GM18861 (cell line): ENCODE results near the gene WDR49.
"Not testable (repeated sequence)": the region's sequence is repeated elsewhere in the genome, so short reads cannot be mapped to it uniquely, and the experiment has no call there.

Source experiments
- ATAC-seq: cut with Tn5 transposase; IDR thresholded peaks from one replicate; pipeline ENCODE4 v1.9.1; 2021; ENCODE audit not compliant: unreplicated experiment

The WDR49 gene

DNA sequence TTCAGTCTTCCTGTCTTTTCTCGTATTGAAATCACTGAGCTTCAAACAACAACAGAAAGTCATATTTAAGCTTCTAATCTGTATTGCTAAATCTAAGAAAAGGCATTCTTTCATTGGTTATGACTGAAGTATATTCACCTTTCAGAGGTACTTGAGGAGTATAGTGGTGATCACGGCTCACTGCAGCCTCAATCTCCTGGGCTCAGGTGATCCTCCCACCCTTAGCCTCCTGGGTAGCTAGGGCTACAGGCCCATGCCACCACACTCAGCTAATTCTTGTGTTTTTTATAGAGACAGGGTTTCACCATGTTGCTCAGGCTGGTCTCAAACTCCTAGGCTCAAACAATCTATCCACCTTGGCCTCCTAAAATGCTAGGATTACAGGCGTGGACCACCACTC lies 38.7 kb downstream of the WDR49 start:
- no peak for ATAC-seq

DNA sequence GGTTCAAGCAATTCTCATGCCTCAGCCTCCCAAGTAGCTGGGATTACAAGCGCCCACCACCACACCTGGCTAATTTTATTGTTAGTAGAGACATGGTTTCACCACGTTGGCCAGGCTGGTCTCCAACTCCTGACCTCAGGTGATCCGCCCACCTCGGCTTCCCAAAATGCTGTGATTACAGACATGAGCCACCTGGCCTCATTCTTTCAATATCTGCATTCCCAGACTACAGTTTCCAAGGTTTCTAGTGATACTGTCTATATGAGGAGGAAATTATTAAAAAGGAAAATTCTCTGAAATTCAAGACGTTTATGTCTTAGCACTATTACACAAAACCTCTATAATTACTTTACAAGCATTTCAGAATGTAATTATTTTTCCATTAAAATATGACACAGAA lies 39.5 kb downstream of the WDR49 start:
- not testable (repeated sequence) for ATAC-seq

DNA sequence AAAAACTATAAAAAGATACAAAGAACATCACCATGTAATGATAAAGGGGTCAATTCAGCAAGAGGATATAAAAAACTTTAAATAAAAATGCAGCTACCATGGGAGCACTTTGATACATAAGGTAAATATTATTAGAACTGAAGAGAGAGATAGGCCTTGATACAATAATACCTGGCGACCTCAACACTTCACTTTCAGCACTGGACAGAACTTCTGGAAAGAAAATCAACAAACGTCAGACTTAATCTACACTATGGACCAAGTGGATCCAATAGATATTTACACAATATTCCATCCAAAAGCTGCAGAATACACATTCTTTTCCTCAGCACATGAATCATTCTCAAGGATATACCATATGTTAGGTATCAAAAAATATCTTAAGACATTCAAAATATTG lies 42.0 kb downstream of the WDR49 start:
- ATAC-seq: no peak

DNA sequence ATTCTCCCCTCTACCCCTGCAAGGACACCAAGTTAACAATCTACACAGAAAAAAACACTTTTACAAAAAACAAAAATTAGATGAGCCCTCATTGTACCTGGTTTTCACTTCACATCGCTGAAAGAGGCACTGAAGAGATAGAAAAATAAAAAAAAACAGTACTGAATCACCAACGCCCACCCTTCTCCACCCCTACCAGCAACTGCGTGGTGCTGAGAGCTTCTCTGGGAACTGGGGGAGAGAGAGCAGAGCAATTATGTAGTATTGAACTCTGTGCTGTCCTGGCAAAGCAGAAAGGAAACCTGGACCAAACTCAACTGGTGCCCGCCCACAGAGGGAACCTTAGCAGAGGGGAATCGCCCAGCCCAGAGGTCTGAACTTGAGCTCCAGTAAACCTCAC lies 44.6 kb downstream of the WDR49 start:
- no peak for ATAC-seq

DNA sequence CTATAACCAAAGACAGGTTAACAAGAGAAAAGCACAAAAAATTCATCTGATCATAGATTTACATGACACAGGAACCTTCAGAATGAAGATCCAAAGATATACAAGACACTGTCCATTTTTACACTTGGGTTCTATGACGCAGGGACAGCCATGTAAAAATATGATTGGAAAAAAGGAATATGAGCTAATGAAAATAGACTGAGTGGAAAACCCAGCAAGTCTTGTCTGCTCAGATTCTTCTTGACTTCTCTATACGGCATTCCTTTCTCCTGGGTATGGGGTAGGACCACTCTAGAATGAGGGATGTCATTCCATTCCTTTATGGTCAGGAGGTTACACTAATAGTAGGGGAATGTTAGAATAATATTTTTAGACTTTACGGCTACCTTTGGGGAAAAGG lies 46.9 kb downstream of the WDR49 start:
- ATAC-seq: no peak

DNA sequence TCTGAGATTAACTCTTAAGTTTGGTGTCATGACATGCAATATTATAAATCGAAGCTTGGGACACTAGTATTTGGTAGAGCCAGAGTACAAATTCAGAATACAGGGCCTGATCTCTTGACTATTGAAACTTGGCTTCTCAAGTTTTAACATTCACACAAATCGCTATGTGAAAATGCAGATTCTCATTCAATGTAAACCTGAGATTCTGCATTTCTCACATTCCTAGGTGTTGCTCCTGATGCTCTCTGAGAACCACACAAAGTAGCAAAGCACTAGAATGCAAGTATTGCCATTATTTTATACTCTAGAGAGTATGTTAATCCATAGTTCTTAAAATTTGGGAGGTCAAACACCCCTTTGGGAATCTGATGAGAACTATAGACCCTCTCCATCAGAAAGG lies 47.9 kb downstream of the WDR49 start:
- ATAC-seq: no peak

DNA sequence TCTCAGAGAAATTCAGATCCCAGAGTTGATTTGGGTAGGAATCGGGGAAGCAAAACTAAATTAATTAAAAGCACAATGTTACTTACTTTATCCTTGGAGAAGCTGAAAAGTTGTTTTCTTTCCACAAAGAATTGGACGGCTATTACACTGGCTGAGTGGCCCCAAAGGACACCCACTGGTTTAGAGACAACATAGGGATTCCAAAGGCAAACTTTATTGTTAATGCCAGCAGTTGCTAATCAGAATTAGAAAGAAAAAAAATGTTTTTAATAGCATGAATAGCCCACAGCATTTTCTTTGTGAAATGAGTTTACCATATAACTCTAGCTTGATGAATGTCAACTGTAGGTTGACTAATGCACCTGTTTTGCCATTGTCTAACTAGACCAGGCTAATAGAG lies 51.7 kb downstream of the WDR49 start:
- ATAC-seq: no peak

DNA sequence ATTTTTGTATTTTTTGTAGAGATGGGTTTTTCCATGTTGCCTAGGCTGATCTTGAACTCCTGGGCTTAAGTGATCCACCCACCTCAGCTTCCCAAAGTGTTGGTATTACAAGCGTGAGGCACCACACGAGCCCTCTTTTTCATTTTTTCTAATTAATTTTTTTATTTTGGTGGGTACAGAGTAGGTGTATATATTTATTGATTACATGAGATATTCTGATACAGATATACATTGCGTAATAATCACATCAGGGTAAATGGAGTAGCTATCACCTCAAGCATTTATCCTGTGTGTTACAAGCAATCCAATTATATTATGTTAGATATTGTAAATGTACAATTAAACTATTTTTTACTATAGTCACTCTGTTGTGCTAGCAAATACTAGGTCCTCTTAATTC lies 66.1 kb downstream of the WDR49 start:
- no peak for ATAC-seq

DNA sequence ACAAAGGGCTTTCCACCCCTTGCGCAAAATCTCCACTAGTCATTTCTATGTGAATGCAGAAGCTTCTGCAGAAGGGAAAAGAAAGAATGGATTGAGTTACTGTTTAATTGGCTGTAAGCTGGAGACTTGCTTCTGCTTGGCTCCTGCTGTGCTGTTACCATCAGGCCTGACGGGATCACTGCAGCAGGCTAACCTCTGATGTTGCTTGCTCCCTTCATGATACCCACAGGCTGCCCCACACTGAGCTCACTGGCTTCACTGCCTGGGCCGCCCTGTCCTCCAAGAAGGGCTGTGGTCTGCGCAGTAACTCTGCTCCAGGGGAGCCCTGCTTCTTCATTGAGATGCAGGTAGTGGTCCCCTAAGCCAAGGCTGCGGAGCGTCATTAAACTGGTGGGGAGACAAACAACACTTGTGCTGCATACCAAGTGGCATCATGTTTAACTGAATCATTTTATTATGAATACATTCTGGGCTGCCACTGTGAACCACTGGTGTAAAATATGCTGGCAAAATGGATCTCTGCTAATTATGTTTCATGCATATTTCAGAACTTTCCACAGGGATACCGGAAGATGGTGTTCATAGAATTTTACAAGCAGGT lies 78.6 kb downstream of the WDR49 start:
- no peak for ATAC-seq

DNA sequence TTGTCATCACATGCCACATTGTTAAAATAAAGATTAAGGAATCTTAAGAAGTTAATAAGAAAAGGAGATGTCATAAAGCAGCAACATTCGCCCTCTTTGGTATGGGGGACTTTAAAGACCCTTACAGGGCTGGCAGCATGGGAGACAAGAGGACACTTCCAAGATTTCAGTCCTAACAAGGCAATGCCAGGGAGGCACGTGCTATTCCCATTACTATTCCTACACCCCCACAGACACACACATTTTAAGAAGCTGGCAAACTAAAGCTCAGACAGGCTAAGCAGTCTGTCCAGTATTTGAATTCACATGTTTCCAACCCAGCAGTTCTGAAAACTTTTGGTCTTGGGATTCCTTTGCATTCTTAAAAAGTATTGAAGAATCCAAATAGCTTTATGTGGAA lies 80.8 kb downstream of the WDR49 start:
- no peak for ATAC-seq

DNA sequence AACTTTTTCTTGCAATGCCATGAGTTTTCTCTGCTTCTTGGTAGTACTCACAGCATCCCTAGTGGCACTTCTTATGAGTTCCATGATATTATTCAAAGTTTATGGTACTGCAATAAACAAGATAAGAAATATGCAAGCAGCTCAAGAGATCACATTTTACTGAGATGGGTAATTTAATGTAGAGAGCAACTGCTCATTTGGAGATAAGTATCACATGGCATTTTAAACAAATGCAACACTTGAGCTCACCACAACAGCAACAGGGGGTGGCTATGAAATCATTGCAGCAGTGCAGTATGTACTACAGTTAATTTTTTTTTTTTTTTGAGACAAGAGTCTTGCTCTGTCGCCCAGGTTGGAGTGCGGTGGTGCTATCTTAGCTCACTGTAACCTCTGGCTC lies 85.1 kb downstream of the WDR49 start:
- ATAC-seq: no peak

DNA sequence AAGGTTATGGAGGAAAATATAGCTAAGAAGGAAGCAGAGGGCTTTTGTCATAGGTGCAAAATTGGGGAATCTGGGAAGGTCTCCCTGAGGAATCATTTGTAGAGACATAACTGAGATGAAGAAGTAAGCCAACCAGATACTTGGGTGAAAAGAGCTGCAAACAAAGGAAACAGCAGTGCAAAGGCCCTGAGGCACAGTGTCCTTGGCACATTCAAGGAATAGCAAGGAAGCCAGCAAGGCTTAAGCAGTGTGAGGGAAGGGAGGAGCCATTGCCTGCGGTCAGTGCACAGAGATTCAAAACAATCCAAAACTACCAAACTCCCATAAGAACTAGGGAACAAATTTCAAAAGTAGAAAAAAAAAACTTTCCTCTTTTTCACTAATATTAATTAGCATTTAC lies 88.3 kb downstream of the WDR49 start:
- no peak for ATAC-seq

DNA sequence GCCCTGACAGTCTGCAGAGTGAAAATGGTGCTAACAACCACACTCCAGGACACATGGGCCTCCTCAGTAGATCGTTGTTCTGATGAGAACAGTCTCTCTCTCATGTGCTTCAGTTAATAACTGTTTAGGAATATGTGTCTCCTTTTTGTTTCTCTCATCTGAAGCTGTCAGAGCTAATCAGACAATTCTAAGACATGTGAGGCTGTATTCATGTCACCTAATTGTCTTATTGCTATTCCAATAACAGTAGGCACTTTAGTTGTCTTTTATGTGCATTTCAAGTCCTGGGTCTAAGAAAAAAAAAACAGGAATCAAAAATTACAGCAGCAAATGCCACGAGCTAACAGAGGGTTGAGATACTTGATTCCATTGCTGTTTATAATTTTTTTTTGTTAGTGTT lies 89.1 kb downstream of the WDR49 start:
- no peak for ATAC-seq

DNA sequence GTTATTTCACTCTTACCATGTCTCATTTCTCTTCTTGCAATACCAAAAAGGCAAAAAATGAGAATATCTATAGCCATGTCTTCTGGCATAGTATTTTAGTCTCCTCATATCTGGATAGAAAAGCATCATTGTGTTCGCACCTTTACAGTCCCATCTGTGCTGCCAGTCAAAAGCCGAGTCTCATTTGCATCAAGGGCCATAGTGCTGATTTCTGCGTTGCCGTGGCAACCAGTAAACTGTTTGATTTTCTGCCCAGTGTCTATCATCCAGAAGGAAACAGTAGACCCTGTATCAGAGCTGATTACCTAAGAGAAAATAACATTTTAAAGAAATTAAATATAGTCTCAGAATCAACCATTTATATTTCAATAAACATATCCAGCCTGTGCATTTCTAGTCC lies 93.8 kb downstream of the WDR49 start:
- no peak for ATAC-seq

DNA sequence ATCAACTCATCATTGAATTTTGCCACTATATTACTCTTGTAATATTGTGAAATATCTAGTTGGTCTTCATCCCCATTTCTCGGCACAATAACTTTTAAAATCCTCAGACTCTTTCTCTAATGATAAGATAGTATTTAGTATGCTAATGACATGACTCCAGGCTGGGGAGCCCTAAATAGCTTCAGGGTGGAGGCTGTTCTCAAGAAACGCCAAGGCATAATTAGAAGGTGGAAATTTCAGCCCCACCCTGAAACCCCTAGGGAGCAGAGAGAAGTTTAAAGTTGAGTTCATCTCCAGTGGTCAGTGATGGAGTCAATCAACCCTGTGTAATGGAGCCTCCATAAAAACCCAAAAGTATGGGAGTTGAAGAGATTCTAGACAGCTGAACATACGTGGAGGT lies 98.8 kb downstream of the WDR49 start:
- no peak for ATAC-seq

DNA sequence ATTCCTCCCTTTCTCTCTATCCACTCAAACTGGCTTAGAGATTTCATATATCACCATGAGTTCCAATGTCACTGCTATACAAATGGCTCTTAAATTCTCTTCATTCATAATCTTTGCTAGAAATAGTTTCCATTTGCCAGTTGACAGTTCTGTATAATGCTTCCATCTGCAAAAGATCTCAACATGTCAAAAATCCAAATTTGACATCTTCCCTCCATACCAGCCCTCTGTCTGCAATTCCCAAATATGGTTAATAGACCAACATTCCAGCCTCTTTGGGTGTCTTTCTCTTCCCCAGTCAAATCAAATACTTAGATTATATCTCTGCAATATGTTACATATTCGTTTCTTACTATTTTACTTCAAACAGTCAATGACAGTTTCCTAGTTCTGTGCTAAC lies 115.7 kb downstream of the WDR49 start:
- ATAC-seq: no peak

DNA sequence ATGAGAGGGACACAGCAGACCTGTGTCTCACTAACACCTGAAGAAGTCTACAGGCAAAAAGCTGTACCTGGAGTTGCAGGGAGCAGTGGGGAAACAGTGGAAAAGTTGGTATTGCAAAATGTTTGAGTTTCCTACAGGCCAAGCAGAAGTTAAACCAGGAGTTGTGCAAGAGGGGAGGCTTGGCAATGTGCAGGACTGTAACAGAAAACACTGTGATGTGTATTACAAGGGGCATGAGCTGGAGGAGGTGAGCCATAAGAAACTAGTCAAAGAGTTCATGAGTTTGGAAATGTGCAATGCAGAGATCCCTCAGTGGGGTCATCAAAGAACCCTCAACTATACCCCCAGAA lies 132.8 kb downstream of the WDR49 start:
- ATAC-seq: no peak

DNA sequence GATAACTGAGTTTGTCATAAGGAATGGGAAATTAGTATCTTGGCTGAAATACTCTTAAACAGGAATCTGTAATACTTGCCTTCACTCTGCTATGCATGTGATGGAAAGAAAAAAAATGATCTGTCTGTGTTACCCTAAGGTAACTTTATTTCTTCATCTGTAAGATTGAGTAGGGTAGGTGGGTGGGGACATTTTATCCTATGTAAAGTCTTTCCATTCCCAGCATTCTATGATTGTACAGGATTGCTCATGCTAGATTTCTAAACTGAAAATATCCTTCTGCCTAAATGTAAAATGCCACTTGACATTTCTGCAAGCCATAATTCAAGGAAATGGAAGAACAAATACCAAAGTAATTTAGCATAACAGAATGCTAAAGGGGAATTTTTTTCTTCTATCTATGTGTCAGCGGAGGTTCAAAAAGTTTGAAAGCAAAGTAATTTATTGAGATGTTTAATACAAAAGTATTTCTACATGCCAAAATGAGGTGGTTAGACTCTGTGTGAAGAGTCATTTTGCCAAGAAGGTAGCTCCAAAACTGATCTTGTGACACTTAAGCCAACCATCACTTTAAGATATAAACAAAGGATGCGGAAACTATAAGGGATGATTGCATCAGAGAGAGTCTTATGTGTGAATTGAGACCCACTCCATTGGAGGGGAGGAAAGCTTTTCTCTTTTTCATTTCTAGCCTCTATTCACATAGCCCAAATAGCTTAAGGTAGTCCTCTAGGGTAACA lies 133.3 kb downstream of the WDR49 start:
- no peak for ATAC-seq

DNA sequence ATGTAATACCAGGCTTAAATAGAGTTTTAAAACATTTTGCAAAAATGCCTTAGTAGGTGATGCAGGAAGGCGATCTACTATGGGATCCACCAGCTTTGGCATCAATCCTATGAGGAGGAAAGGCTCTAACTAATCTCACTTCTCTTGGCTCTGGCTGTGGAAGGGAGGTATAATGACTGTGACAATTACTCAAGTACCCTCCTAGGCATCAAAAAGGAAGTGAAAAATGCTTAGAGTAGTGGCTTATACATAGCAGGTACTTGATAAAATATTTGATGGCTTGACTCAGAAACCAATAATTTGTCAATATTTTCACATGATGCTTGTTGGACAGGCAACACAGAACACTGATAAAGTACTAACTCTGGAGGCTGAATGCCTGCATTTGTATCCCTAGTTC lies 145.8 kb downstream of the WDR49 start:
- no peak for ATAC-seq

DNA sequence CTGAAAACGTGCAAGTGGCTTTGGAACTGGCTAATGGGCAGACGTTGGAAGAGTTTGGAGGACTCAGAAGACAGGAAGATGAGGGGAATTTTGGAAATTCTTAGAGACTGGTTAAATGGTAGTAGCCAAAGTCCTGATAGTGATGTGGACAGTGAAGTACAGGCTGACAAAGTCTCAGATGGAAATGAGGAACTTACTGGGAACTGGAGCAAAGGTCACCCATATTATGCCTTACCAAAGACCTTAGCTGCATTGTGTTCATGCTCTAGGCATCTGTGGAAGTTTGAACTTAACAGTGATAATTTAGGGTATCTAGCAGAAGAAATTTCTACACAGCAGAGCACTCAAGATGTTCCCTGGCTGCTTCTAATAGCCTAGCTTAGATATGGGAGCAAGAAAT lies 151.3 kb downstream of the WDR49 start:
- ATAC-seq: no peak

DNA sequence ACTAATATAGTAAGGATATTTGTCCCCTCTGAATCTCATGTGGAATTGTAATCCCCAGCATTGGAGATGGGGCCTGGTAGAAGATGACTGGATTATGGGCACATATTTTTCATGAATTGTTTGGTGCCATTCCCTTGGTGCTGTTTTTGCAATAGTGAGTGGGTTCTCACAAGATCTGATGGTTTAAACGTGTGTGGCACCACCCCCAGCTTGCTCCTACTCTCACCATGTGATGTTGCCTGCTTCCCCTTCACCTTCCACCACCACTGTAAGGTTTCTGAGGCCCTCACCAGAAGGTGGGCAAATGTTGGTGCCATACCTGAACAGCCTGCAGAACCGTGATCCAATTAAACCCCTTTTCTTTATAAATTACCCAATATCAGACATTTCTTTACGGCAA lies 151.8 kb downstream of the WDR49 start:
- no peak for ATAC-seq

DNA sequence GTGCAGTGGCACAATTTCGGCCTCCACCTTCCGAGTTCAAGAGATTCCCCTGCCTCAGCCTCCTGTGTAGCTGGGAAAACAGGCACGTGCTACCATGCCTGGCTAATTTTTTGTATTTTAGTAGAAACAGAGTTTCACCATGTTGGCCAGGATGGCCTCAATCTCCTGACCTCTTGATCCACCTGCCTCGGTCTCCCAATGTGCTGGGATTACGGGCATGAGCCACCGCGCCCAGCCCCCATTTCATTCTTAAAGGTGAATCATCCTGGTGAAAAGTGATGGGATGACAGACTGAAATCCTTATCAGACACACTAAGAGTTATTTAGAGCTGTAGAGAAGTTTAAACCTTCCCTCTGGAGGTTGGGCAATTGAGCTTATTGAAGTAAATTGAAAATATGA lies 155.8 kb downstream of the WDR49 start:
- no peak for ATAC-seq

DNA sequence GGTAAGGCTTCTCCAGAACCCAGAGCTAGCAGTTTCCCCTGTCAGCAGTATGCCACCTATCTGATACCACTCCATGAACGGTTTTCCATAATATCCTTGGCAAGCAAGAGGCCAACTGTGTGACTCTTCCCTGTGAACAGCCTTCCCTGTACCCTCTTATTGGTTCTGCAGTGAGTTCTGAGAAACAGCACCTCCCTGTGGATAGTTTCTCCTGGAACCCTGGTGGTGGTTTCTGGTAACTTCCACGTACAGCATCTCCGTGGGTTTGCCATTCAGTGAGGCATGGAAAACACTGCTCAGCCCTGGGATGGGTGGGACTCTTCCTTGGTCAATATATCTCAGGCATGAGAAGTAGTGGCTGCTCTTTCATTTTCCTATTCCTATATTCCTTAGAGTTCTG lies 160.5 kb downstream of the WDR49 start:
- no peak for ATAC-seq
